GM13976 (cell line): Measurements from ENCODE around the gene EFNA5.

Experiments used
- DNase-seq: peaks from one replicate; pipeline ENCODE4 v3.0.0; 2012; ENCODE audit warnings: low spot score
- in situ Hi-C: fragments of 300-500 bp; cut with MboI; formaldehyde crosslinking; loops from one replicate; pipeline ENCODE4 v1.12.0; 2022; ENCODE audit warnings: low sequenced_read_pairs, mixed read lengths, inconsistent platforms; ENCODE audit not compliant: unreplicated experiment
- TF ChIP-seq, protein P1 (sequence below): IDR thresholded peaks from 2 replicates; pipeline ENCODE4 v1.5.1; 2012; ENCODE audit warnings: borderline replicate concordance, mild to moderate bottlenecking; ENCODE audit not compliant: insufficient read depth; ENCODE audit errors: extremely low read depth, missing control alignments, control extremely low read depth

The EFNA5 gene

DNA sequence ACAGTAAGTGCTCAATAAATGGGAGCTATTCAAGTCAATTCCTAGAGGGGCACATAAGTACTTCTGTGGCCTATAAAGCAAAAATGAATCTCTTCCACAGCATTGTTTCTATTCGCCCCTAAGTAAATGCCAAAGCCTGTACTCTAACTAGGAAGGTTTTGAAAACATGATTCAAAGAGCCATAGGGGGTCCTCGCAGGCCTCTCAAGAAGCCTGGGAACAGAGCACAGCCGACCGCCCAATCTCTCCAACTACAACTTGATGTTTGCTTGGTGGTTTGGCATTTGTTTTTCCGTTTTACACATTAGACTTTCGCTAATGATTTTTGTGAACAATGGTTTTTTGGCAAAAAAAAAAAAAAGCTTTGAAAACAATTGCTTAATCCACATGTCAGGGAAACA, 19.4 kb downstream of the EFNA5 start:
- in situ Hi-C loops: no loop called here
- no peak for DNase-seq
- TF ChIP-seq, protein P1, sequence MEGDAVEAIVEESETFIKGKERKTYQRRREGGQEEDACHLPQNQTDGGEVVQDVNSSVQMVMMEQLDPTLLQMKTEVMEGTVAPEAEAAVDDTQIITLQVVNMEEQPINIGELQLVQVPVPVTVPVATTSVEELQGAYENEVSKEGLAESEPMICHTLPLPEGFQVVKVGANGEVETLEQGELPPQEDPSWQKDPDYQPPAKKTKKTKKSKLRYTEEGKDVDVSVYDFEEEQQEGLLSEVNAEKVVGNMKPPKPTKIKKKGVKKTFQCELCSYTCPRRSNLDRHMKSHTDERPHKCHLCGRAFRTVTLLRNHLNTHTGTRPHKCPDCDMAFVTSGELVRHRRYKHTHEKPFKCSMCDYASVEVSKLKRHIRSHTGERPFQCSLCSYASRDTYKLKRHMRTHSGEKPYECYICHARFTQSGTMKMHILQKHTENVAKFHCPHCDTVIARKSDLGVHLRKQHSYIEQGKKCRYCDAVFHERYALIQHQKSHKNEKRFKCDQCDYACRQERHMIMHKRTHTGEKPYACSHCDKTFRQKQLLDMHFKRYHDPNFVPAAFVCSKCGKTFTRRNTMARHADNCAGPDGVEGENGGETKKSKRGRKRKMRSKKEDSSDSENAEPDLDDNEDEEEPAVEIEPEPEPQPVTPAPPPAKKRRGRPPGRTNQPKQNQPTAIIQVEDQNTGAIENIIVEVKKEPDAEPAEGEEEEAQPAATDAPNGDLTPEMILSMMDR: no peak

DNA sequence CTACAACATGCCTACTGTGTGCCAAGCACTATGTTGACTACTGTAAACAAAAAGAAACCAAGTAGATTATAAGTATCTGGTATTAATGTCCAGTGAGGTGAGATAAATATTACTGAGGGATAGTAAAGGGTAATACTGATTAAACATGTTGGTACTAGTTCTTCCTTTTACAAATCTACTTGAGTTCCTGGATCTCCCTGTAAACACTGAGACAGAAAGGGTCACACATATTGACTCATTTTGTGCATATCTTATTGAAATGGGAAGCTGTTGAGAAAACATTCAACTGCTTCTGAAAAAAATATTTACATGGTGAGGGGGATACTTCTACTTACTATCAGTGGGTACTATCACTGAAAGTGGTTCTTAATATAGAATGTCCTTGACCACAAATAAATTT, 24.3 kb downstream of the EFNA5 start:
- in situ Hi-C loops: no loop called here

DNA sequence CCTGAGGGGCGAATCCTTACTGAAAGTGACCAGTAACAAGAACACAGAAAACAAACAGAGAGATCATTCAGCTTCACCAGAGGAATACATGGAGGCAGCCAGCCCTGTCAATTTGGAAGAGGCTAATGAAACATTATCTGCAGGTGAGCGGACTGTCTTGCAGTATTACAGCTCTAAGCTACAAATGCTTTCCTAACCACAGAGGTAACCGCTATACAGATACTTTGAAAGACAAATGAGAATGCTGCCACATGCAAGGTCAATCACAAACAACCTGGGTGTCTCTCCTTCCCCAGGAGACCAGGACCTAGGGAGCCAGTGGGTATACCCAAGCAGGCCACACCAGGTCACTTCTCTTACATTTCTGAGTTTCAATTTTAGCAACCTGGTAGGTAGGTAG, 30.2 kb downstream of the EFNA5 start:
- in situ Hi-C loops: no loop called here
- DNase-seq: no peak
- TF ChIP-seq, protein P1: no peak

More for the DNA sequence above, 24.3 kb downstream of the EFNA5 start:
- DNase-seq: no peak
- TF ChIP-seq, protein P1: no peak

DNA sequence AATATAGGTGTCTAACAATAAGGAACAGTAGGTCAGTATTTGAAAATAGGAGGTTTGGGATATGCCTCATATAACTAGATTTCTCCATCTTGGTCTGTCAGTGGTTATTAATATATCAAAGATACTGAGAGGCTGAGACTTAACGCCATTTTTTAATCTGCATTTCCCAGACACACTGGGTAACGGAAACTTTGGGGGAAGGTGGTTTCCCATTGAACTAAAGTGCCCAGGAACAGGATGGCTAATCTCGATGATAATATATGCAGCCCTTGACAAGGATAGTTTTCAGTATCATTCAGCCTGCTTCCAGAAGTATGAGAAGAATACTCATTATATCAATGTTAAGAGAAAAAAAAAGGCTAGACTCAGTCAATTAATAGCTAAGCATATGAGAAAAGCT, 30.7 kb downstream of the EFNA5 start:
- TF ChIP-seq, protein P1: no peak
- no peak for DNase-seq
- in situ Hi-C loops: no loop called here

DNA sequence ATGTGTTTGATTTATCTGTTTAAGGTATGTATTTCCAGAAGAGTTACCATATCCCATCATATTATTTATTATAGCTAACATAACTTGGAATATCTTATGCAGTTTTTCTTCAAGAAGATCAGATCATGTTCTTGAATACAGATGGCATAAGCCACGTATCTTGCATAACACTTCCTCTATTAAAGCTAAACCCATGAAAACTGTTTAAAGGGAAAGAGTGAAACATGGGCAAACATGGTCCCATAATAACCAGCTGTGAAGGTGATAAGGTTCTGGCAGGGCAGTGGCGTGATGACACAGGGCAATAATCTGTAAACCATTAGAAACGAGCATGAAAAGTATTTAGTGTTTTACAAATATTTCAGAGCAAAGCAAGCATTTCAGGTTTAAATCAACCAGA, 34.2 kb downstream of the EFNA5 start:
- no peak for DNase-seq
- in situ Hi-C loops: no loop called here
- TF ChIP-seq, protein P1: no peak

DNA sequence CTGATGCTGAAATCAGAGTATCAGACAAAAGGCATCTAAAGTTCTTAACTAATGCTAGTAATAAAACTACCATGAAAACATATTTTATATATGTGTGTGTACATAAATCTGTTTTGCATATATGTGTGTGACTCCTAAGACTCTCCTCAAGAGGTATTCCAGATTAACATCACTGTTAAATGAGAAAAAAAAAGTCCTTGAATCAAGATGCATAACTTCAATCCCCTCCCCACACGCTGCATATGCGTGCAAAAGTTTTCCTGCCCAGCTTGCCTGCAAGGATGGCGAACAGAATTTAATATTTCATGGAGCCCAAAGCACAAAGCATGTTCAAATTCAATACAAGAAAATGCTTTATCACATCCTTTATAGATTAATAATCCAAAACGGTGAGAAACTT, 34.7 kb downstream of the EFNA5 start:
- in situ Hi-C loops: no loop called here
- no peak for DNase-seq
- TF ChIP-seq, protein P1: no peak
